OCI-LY3 (cell line): ENCODE measurements around the gene SLC16A6.
"Not testable (repeated sequence)": the region's sequence is repeated elsewhere in the genome, so short reads cannot be mapped to it uniquely, and the experiment has no call there.

Source experiments
- H2AFZ ChIP-seq: fragments of 200-600, 300-600 bp; shearing (Covaris generic); 2 replicates; pipeline ENCODE4 v1.6.0; 2014; ENCODE audit warnings: antibody characterized with exemption, low read depth, low read length
- H3K27ac ChIP-seq: fragments of 200-600, 300-600 bp; sonication (generic); 2 replicates; pipeline ENCODE4 v1.5.1; 2014; ENCODE audit warnings: mild to moderate bottlenecking, low read length, moderate library complexity, mixed read lengths
- H3K27me3 ChIP-seq: fragments of 200-600, 300-600 bp; sonication (generic); 2 replicates; pipeline ENCODE4 v1.6.1; 2014; ENCODE audit warnings: low read depth, low read length, mixed read lengths
- H3K36me3 ChIP-seq: fragments of 200-600, 300-600 bp; sonication (generic); replicated peaks from 2 replicates; pipeline ENCODE3; 2014; ENCODE audit warnings: low read depth, low read length, mixed read lengths
- H3K4me1 ChIP-seq: fragments of 300-600, 200-600 bp; sonication (generic); 2 replicates; pipeline ENCODE4 v1.6.1; 2014; ENCODE audit warnings: low read length, mixed read lengths
- H3K4me2 ChIP-seq: fragments of 200-600, 300-600 bp; sonication (generic); 2 replicates; pipeline ENCODE4 v1.6.1; 2014; ENCODE audit warnings: low read length, mixed read lengths
- H3K4me3 ChIP-seq: fragments of 300-600, 200-600 bp; sonication (generic); 2 replicates; pipeline ENCODE4 v1.5.1; 2014; ENCODE audit warnings: antibody characterized with exemption, mild to moderate bottlenecking, low read length, moderate library complexity
- H3K79me2 ChIP-seq: fragments of 300-600, 200-600 bp; shearing (Covaris generic); 2 replicates; pipeline ENCODE4 v1.6.1; 2014; ENCODE audit warnings: mild to moderate bottlenecking, low read length, mixed read lengths
- H3K9ac ChIP-seq: fragments of 300-600, 200-600 bp; shearing (Covaris generic); 2 replicates; pipeline ENCODE4 v1.6.0; 2014; ENCODE audit warnings: mild to moderate bottlenecking, low read length, moderate library complexity
- H3K9me3 ChIP-seq: fragments of 200-600, 300-600 bp; shearing (Covaris generic); 2 replicates; pipeline ENCODE4 v1.6.1; 2014; ENCODE audit warnings: low read length, mixed read lengths; ENCODE audit not compliant: insufficient read depth
- H4K20me1 ChIP-seq: fragments of 200-600, 300-600 bp; sonication (generic); 2 replicates; pipeline ENCODE4 v1.6.1; 2016; ENCODE audit warnings: low read length, mixed read lengths; ENCODE audit not compliant: insufficient read depth
- EZH2phosphoT487 ChIP-seq: fragments of 200-600 bp; shearing (Covaris generic); IDR thresholded peaks from 2 replicates; pipeline ENCODE4 v1.6.1; 2018; ENCODE audit warnings: antibody characterized with exemption, mixed run types, low read depth
- TF ChIP-seq, protein P1 (sequence below): fragments of 200-600, 300-600 bp; sonication (generic); IDR thresholded peaks from 2 replicates; pipeline ENCODE4 v1.5.1; 2014; ENCODE audit warnings: antibody characterized with exemption, low read length, low read depth

The SLC16A6 gene

DNA sequence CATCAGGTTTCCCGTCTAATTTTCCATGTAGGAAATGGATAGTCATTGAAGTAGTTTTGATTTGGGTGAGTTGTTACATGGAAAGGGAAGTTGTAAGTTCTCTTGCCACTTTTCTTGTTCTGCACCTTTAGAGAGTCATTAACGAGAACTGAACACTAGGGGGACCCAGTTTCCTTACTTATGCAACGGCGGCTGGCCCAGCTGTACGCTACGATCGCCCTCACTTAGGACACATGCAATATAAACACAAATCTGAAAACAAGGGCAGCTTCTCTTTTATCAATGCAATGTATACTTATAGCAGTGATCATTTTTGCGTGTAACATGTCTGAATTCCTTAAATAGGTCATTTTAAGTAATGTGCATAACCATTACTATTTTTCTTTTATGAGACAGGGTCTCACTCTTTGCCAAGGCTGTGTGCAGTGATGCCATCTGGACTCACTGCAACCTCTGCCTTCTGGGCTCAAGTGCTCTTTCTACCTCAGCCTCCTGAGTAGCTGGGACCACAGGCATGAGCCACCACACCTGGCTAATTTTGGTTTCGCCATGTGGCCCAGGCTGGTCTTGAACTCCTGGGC is 27.7 kb downstream of the SLC16A6 start:
- H3K27me3 ChIP-seq, H3K79me2 ChIP-seq, H3K9ac ChIP-seq, H3K4me3 ChIP-seq, H3K36me3 ChIP-seq, H4K20me1 ChIP-seq, H2AFZ ChIP-seq, H3K9me3 ChIP-seq: not testable (repeated sequence)
- peak overlapping the region; percentile 30 for H3K4me2 ChIP-seq
- peaks cover 27% of the 10 kb centered on the region for H3K4me1 ChIP-seq
- TF ChIP-seq, protein P1, sequence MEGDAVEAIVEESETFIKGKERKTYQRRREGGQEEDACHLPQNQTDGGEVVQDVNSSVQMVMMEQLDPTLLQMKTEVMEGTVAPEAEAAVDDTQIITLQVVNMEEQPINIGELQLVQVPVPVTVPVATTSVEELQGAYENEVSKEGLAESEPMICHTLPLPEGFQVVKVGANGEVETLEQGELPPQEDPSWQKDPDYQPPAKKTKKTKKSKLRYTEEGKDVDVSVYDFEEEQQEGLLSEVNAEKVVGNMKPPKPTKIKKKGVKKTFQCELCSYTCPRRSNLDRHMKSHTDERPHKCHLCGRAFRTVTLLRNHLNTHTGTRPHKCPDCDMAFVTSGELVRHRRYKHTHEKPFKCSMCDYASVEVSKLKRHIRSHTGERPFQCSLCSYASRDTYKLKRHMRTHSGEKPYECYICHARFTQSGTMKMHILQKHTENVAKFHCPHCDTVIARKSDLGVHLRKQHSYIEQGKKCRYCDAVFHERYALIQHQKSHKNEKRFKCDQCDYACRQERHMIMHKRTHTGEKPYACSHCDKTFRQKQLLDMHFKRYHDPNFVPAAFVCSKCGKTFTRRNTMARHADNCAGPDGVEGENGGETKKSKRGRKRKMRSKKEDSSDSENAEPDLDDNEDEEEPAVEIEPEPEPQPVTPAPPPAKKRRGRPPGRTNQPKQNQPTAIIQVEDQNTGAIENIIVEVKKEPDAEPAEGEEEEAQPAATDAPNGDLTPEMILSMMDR, result peak; percentile 56
- H3K27ac ChIP-seq, result peak overlapping the region; percentile 26; the same call in 1 of the 2 replicates

GRCh38 chr17:68262467-68262866 is 28.5 kb downstream of the SLC16A6 start:
- not testable (repeated sequence) for H2AFZ ChIP-seq, H3K9ac ChIP-seq, H3K79me2 ChIP-seq, H3K9me3 ChIP-seq, H3K27me3 ChIP-seq, H4K20me1 ChIP-seq, H3K4me2 ChIP-seq, H3K36me3 ChIP-seq, H3K4me3 ChIP-seq
- H3K4me1 ChIP-seq, result peaks cover 34% of the 10 kb centered on the region
- H3K27ac ChIP-seq, result peak overlapping the region; percentile 26; the same call in 1 of the 2 replicates

DNA sequence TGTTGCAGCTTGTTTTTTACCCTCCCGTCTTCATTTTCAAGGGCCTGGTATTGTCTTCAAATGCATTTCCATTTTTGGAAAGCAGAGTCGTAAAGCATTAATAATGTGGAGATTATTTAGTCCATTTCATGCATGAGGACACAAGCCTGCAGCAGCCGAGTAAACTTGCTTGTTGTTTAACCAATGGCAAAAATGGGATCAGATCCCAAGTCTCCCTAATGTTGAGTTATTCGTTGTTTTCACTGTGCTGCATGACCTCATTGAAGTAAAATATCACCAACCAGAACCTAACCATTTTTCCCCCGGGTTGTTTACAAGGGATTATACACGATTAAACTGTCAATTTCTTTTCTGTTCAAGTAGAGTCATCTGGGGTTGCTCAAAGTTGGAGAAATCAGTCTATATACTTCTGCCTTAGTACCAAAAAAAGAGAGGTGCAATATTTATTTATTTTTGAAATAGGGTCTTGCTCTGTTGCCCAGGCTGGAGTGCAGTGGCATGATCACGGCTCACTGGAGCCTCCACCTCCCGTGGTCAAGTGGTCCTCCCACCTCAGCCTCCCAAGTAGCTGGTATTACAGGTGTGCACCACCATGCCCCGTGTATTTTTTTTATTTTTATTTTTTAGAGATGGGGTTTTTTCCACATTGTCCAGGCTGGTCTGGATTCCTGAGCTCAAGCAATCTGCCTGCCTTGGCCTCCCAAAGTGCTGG is 30.7 kb downstream of the SLC16A6 start:
- Histone ChIP-seq H3K9me3 (no peaks in the 10 kb centered on the region), H3K9ac (no peak overlapping the region), H3K4me3 (no peak overlapping the region), H3K27ac (no peak overlapping the region), H2AFZ (no peak overlapping the region), H3K27me3 (no peaks in the 10 kb centered on the region), H3K4me1 (peaks cover 56% of the 10 kb centered on the region), H4K20me1 (no peaks in the 10 kb centered on the region), H3K79me2 (no peaks in the 10 kb centered on the region; the same call in 1 of the 2 replicates), H3K36me3 (peaks cover 12% of the 10 kb centered on the region), H3K4me2 (no peak overlapping the region; the same call in 1 of the 2 replicates)
- TF ChIP-seq, protein P1, result no peak
- TF ChIP-seq EZH2phosphoT487, result no peak

- H3K4me2 ChIP-seq, result peak overlapping the region; percentile 57
- not testable (repeated sequence) for H3K27me3 ChIP-seq, H3K9me3 ChIP-seq, H2AFZ ChIP-seq, H3K79me2 ChIP-seq, H4K20me1 ChIP-seq
- peaks cover 59% of the 10 kb centered on the region for H3K4me1 ChIP-seq
- H3K4me3 ChIP-seq, result peak overlapping the region; percentile 48
- H3K27ac ChIP-seq, result peak overlapping the region; percentile 81
- H3K36me3 ChIP-seq, result peaks cover 18% of the 10 kb centered on the region
- H3K9ac ChIP-seq, result peak overlapping the region; percentile 49
These were observed 31.3 kb downstream of the SLC16A6 start for GRCh38 chr17:68259648-68259951.

GRCh38 chr17:68258890-68259647 is 31.9 kb downstream of the SLC16A6 start:
- H3K4me3 ChIP-seq, result peak overlapping the region; percentile 58

More at GRCh38 chr17:68258890-68259647, 31.9 kb downstream of the SLC16A6 start:
- not testable (repeated sequence) for H3K9me3 ChIP-seq, H2AFZ ChIP-seq, H3K27me3 ChIP-seq, H3K79me2 ChIP-seq, H4K20me1 ChIP-seq
- H3K9ac ChIP-seq, result peak overlapping the region; percentile 57
- H3K27ac ChIP-seq, result peak overlapping the region; percentile 81
- H3K4me1 ChIP-seq, result peaks cover 59% of the 10 kb centered on the region
- peak overlapping the region; percentile 82 for H3K4me2 ChIP-seq
- peaks cover 24% of the 10 kb centered on the region for H3K36me3 ChIP-seq
